Activated B cell treated with CpG ODN at 0.5 μM for 24 hours (primary cell): ENCODE data around the gene HES3. TPM values are rescaled to one million over a fixed set of nuclear protein-coding genes. Genes with fewer than 3 reads are reported as not detected.

Experiments
- ATAC-seq: fragments of 200-7000 bp; cut with Tn5 transposase; one replicate; pipeline ENCODE4 v1.10.0; 2021; ENCODE audit warnings: low read depth, mild to moderate bottlenecking, moderate library complexity
- CTCF ChIA-PET: fragments of 350-600 bp; sonication (Branson Sonifier 250); formaldehyde crosslinking; loops from one replicate; lab custom pipeline; 2021; ENCODE audit warnings: antibody characterized with exemption; lab: Charles Lee
- POLR2A ChIA-PET: fragments of 350-600 bp; sonication (Branson Sonifier 250); formaldehyde crosslinking; loops from one replicate; lab custom pipeline; 2021; ENCODE audit warnings: antibody characterized with exemption; lab: Charles Lee
- DNase-seq: peaks from one replicate; pipeline ENCODE4 v3.0.0; 2022
- H3K27ac Mint-ChIP-seq: one replicate; pipeline ENCODE4 v1.8.0; 2020; ENCODE audit warnings: mixed read lengths
- H3K27me3 Mint-ChIP-seq: one replicate; pipeline ENCODE4 v1.8.0; 2021; ENCODE audit warnings: mixed read lengths
- H3K36me3 Mint-ChIP-seq: one replicate; pipeline ENCODE4 v1.8.0; 2021; ENCODE audit warnings: low read depth, mixed read lengths
- H3K4me1 Mint-ChIP-seq: one replicate; pipeline ENCODE4 v1.8.0; 2021; ENCODE audit warnings: mixed read lengths
- H3K4me3 Mint-ChIP-seq: one replicate; pipeline ENCODE4 v1.8.0; 2020; ENCODE audit warnings: mild to moderate bottlenecking, mixed read lengths
- H3K9me3 Mint-ChIP-seq: one replicate; pipeline ENCODE4 v1.8.0; 2020; ENCODE audit warnings: mixed read lengths
- intact Hi-C: fragments of 100-400 bp; cut with micrococcal nuclease; formaldehyde crosslinking; loops from one replicate; pipeline ENCODE4 v1.15.1; 2024
- total RNA-seq: library from RNA; stranded (reverse); gene quantifications from 2 replicates; pipeline ENCODE4 v1.2.3, GENCODE V29; 2022
- TF ChIP-seq, protein P1 (sequence below): fragments of 200-600 bp; IDR thresholded peaks from one replicate; pipeline ENCODE4 v1.8.0; 2022; ENCODE audit warnings: antibody characterized with exemption, mild to moderate bottlenecking

Gene HES3
- total RNA-seq, 1 donor from 2014 or later: not detected

DNA sequence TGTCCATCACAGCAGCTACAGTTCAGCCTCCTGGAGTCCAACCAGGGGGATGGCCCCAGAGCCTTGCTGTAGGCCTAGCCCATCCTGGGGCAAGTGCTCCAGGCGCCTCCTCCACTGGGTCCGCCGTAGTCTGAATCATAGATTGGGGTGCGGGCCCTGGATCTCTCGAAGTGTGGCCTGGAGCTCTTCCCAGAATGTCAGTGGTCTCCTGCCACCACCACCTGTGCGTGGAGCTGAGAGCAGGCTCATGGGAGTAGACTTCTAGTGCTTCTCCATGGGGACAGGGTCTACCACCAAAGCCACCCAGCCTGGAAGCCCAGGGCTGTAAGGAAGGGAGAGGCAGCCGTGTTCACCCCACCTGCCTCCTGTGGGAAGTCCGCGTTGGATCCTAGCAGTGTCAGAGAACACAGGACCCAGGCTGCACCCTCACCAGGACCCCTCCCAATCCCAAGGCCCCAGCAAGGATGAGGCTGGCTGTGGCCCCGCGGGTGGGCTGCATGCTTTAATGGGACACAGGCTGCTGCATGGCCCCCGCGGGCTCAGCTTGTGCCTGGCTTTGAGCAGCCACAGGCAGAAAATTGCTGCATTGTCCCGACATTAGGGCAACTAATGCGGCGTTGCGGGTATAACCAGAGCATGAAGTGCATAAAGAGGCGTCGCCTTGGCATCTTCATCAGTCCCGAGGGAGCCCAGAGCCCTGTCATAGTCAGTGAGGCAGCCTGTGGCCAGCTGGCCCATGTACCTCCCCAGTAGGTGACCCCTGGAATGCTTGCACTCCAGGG, 735 bp upstream of the HES3 start:
- ATAC-seq (no peak), DNase-seq (no peak)
- Mint-ChIP-seq H3K36me3 (no peaks in the 10 kb centered on the region), H3K9me3 (no peaks in the 10 kb centered on the region), H3K4me3 (no peak overlapping the region), H3K27ac (no peak overlapping the region), H3K27me3 (peaks cover 45% of the 10 kb centered on the region), H3K4me1 (peaks cover 15% of the 10 kb centered on the region)
- TF ChIP-seq, protein P1, sequence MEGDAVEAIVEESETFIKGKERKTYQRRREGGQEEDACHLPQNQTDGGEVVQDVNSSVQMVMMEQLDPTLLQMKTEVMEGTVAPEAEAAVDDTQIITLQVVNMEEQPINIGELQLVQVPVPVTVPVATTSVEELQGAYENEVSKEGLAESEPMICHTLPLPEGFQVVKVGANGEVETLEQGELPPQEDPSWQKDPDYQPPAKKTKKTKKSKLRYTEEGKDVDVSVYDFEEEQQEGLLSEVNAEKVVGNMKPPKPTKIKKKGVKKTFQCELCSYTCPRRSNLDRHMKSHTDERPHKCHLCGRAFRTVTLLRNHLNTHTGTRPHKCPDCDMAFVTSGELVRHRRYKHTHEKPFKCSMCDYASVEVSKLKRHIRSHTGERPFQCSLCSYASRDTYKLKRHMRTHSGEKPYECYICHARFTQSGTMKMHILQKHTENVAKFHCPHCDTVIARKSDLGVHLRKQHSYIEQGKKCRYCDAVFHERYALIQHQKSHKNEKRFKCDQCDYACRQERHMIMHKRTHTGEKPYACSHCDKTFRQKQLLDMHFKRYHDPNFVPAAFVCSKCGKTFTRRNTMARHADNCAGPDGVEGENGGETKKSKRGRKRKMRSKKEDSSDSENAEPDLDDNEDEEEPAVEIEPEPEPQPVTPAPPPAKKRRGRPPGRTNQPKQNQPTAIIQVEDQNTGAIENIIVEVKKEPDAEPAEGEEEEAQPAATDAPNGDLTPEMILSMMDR: no peak
- POLR2A ChIA-PET: no interaction called here
- intact Hi-C loops: loop anchor here (10.0 kb wide), 3 partner anchors 188 to 728 kb away; no protein-coding TSS in a partner anchor
- CTCF ChIA-PET: no interaction called here

DNA sequence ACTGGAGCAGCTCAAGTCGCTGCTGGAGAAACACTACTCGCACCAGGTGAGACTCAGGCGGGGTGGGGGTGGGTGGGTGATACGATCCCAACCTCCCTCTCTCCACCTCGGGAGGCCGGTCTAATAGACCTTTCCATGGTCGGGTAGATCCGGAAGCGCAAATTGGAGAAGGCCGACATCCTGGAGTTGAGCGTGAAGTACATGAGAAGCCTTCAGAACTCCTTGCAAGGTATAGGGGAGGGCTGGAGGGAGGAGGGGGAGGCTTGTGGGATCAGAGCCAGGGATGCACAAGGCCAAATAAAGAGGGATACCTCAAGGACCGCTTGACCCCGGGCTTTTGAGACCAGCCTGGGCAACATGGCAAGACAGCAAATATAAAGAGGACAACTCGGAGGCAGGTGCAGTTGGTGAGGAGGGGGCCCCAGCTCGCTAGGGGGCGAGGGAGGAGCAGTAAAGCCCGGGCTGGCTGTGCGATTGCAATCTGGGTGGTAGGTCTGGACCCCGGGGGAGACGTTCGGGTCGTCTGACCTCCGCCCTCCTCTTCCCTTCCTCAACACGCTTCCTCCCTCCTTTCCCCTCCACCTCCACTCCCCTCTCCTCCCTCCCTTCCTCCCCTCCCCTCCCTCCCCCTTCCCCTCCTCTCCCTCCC, 546 bp downstream of the HES3 start:
- CTCF ChIA-PET: interaction anchor here (0.6 to 1.0 kb wide), 5 partner anchors 8 to 136 kb away, joined by 3 to 6 read pairs (median 3); partner anchors contain the start of genes ICMT and RNF207
- ATAC-seq (no peak), DNase-seq (no peak)
- no peaks in the 10 kb centered on the region for H3K9me3 Mint-ChIP-seq
- intact Hi-C loops: loop anchor here (2.0 to 10.0 kb wide), 5 partner anchors 46 to 730 kb away; partner anchors contain the start of gene RPL22
- H3K36me3 Mint-ChIP-seq: no peaks in the 10 kb centered on the region
- no peak overlapping the region for H3K27ac Mint-ChIP-seq
- H3K27me3 Mint-ChIP-seq: peaks cover 40% of the 10 kb centered on the region
- H3K4me3 Mint-ChIP-seq: no peak overlapping the region
- POLR2A ChIA-PET: no interaction called here
- TF ChIP-seq, protein P1: no peak
- peaks cover 15% of the 10 kb centered on the region for H3K4me1 Mint-ChIP-seq

DNA sequence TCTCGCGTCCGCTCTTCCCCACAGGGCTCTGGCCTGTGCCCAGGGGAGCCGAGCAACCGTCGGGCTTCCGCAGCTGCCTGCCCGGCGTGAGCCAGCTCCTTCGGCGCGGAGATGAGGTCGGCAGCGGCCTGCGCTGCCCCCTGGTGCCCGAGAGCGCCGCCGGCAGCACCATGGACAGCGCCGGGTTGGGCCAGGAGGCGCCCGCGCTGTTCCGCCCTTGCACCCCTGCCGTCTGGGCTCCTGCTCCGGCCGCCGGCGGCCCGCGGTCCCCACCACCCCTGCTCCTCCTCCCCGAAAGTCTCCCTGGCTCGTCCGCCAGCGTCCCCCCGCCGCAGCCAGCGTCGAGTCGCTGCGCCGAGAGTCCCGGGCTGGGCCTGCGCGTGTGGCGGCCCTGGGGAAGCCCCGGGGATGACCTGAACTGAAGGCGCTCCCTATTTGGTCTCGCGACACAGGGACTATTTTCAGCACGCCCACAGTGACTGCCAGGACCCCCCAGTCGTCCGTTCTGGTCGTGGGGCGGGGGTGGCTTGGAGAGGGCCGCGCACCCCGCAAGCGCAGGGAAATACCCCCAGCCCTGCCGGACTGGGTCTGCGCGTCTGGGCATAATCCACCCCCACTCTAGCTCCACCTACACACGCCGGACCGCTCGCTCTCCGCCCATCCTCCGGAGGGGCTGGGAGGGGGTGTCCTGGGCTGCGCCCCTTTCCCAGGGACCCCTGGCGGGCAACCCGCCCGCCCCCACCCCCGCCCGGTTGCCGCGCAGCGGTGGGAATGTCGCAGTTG, 1.3 kb downstream of the HES3 start:
- POLR2A ChIA-PET: no interaction called here
- Mint-ChIP-seq H3K27me3 (peaks cover 40% of the 10 kb centered on the region), H3K9me3 (no peaks in the 10 kb centered on the region), H3K4me1 (peaks cover 15% of the 10 kb centered on the region), H3K4me3 (no peak overlapping the region), H3K27ac (no peak overlapping the region), H3K36me3 (no peaks in the 10 kb centered on the region)
- intact Hi-C loops: loop anchor here (2.0 to 10.0 kb wide), 5 partner anchors 46 to 730 kb away; partner anchors contain the start of gene RPL22
- TF ChIP-seq, protein P1: no peak
- ATAC-seq (peak; percentile 84), DNase-seq (peak; percentile 78)
- CTCF ChIA-PET: interaction anchor here (0.6 to 3.8 kb wide), 9 partner anchors 9 to 193 kb away, joined by 3 to 32 read pairs (median 3); partner anchors contain the start of genes ICMT and RNF207

DNA sequence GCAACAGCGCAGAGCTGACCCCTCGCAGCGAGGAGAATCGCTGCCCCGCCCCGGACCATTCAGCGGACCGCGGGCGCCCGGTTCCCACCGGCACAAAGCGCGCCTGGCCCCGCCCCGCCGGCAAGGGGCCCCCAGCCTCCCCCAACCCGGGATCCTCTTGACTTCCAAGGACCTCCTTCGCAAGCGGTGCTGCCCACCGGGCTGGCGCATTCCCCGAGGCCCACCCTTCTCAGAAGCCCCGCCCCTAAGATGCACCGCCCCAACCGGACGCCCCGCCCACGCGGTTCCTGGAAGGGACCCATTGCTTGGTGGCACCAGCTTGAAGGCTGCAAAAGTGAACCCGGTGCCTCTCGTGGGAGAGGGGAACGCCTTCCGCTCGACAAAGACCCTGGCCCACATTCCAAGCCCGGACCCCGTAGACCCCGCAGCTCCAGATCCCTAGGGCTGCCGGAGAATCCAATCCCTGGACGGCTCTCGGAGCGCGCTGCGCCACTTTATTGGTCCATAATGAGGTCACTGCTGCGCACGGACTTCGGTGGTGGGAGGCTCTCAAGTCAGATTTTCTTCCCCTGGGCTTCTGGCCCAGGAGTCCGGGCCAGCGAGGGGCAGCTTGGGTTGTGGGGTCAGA, 2.0 kb downstream of the HES3 start:
- Mint-ChIP-seq H3K36me3 (no peaks in the 10 kb centered on the region), H3K27ac (no peak overlapping the region), H3K9me3 (no peaks in the 10 kb centered on the region), H3K4me1 (peaks cover 15% of the 10 kb centered on the region), H3K4me3 (no peak overlapping the region), H3K27me3 (peaks cover 42% of the 10 kb centered on the region)
- DNase-seq (no peak), ATAC-seq (no peak)
- ChIA-PET CTCF (interaction anchor here (0.9 to 3.8 kb wide), 10 partner anchors 17 to 195 kb away, joined by 3 to 32 read pairs (median 5); no protein-coding TSS in a partner anchor), POLR2A (interaction anchor here (0.7 kb wide), 1 partner anchor 148 kb away, joined by 3 read pairs; the partner anchor contains the start of gene ACOT7)
- TF ChIP-seq, protein P1: no peak
- intact Hi-C loops: loop anchor here (1.0 to 10.0 kb wide), 9 partner anchors 47 to 731 kb away; partner anchors contain the start of gene RPL22
